GM18499 (cell line): ENCODE data around the gene AQP2.

Experiments
- ATAC-seq: cut with Tn5 transposase; IDR thresholded peaks from one replicate; pipeline ENCODE4 v1.9.1; 2021; ENCODE audit warnings: moderate number of reproducible peaks; ENCODE audit not compliant: insufficient read depth, unreplicated experiment

Gene AQP2

GRCh38 chr12:49967777-49968250 lies 17.3 kb downstream of the AQP2 start:
- no peak for ATAC-seq

DNA sequence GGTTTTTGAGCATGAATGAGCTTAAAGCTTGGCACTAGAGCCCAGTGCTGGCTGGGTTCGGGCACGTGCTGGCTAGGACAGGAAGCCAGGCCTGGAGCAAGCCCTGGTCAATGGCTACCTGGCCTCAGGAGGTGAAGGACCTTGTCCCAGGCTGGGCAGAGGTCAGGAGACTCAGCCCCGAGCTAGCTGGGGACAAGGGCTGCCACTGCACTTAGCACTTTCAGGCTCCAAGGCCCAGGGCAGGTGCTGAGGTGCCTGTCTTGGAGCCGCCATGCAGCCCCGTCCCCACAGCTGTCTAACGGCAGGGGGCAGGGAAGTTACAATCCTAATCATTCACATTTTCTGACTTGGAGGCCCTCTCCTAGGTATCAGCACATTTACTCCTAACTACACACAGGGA lies 17.9 kb downstream of the AQP2 start:
- ATAC-seq, result no peak

DNA sequence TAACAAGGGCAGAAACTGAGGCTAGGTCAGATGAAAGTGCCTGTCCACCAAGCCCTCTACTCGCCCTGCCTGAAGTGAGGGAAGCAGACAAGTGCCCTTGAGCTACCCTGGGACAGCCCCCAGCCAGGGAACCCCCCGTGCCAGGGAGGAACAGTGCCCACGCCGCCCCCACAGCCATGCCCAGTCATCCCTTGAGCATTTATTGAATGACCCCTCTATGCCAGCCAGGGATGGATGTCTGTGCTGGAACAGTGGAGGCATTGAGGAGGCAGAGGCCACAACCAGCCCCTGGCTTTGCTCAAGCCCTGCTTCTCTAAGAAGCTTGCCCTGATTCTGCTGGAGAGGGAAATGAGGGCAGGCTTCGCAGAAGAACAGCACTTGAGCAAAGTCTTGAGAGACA lies 18.5 kb downstream of the AQP2 start:
- ATAC-seq, result no peak

DNA sequence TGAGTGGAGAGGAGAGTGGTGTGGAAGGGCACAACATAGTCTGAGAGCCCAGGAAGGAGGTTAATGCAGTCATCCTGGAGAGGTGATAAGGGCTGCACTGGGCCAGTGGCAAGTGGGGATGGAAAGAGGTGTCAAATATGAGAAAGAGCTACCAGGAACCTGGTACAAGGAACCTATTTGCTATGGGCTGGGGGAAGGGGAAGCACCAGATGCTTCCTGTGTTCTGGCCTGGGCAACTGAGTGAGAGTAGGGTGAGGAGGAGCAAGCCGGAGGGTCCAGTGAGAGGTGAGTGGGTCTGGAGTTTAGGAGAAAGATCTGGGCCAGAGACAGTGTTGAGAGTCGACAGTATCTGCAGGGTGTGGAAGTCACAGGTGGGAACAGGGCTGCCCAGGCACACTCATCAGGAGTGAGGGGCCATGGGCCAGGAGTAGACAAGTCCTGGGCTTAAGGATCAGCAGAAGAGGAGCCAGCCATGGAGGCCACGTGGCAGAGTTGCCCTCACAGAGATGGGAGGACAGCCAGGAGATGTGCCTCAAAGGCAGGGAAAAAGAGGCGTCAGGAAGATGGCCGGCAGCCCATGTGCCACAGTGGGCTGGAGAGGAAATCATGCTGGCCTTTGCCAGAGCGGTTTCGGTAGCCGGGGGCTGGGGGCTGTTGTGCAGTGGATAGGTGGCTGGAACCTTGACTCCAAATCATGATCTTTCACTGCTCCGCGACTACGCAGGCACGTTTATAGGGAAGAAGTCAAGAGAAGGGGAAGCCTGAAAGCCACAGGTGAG lies 19.3 kb downstream of the AQP2 start:
- ATAC-seq, result no peak

DNA sequence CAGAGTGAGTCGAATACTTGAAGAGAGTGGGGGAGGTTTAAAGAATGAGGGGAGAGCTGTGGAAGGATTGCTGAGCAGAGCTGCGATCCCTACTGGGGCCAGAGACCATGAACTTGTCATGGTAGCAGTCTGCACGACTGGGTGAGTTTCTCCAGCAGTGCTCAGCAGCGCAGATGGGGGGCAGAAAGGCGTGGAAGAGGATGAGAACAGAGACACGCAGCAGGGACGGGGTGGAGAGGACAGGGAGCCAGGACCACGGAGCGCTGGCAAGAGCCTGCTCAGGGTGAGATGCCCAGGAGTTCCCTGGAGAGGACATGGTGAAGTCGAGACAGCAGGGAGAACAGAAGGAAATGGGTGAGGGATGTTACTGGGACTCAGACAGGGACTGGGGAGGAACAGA lies 20.1 kb downstream of the AQP2 start:
- ATAC-seq, result no peak

GRCh38 chr12:49971141-49971540 lies 20.6 kb downstream of the AQP2 start:
- ATAC-seq, result no peak

- no peak for ATAC-seq
Observed at GRCh38 chr12:49972129-49972528, 21.6 kb downstream of the AQP2 start.

DNA sequence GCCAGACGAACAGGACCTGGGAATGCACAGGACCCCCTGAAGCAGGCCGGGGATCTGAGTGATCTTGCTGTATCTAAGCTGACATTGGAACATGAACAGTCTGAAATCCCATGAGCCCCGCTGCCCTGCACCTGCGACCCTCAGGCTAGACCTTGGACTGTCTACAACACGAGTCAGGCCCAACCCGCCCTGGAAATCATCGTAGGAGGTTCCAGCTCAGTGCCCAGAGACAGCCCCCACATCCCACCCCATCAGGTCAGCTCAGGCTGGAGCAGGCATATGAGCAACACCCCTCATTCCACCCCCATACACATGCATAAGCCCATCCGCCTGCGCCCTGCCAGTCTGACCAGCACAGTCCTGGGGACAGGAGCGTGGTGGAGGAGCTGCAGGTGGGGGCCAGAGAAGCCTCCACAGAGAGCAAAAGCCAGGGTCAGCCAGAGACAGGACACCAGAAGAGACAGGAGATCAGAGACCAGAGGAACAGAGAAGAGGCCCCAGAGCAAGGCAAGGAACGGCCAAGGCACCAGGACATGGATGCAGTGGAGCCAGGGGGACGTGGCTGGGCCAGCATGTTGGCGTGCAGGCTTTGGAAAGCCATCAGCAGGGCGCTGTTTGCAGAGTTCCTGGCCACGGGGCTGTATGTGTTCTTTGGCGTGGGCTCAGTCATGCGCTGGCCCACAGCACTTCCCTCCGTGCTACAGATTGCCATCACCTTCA lies 22.3 kb downstream of the AQP2 start, which contains the start of gene AQP6:
Gene AQP6, plus strand, starts transcription at position 307 of the 720 bp plus-strand sequence. Its CDS starts 227 bp downstream, at position 534.
- no peak for ATAC-seq

- no peak for ATAC-seq
Observed at GRCh38 chr12:49973361-49973830, 22.9 kb downstream of the AQP2 start.

DNA sequence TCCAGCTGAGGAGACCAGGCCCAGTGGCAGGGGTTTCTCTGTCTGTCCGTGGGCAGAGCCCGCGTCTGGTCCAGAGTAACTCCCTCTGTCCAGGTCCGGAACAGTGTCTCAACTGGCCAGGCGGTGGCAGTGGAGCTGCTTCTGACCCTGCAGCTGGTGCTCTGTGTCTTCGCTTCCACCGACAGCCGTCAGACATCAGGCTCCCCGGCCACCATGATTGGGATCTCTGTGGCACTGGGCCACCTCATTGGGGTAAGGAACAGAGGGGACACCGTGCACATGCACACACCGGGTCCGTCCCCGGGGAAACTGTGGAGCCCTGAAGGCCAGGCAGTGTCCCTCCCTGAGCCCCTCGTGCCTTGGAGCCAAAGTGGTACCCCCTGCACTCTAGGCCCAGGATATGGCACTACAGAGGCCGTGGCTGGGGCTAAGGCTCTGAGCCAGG lies 23.7 kb downstream of the AQP2 start:
- no peak for ATAC-seq

- no peak for ATAC-seq
Observed at GRCh38 chr12:49974677-49975317, 24.3 kb downstream of the AQP2 start.

DNA sequence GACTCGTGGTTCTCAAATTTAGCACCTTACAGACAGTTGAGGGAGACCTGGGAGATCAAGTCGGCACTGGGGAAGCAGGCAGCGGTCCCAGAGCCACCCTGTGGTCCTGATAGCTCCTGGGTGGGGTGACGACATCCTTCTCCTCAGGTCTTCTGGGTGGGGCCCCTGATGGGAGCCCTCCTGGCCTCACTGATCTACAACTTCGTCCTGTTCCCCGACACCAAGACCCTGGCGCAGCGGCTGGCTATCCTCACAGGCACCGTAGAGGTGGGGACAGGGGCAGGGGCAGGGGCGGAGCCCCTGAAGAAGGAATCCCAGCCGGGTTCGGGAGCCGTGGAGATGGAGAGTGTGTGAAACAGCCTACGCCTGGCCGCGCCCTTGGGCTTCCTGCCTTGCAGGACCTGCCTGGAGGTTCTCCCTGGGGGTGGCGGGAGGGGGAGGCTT lies 24.8 kb downstream of the AQP2 start:
- no peak for ATAC-seq

DNA sequence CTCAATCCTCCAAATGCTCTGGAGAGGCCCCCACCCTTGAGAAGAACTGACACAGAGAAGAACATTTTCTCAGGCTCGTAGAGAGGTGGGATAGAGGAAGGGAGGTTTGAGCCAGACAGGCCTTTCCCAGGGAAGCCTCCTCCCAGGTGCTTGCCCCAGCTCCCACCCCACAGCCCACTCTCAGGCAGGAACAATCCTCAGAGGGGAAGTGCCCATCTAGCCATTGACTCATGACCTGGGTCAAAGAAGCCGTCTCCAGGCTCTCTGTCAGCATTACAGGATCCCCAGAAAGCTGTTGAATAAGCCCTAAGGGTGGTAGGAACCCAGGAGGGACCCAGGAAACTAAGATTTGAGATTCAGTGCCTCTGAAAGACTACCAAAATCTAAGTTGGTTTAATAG lies 26.0 kb downstream of the AQP2 start:
- no peak for ATAC-seq

DNA sequence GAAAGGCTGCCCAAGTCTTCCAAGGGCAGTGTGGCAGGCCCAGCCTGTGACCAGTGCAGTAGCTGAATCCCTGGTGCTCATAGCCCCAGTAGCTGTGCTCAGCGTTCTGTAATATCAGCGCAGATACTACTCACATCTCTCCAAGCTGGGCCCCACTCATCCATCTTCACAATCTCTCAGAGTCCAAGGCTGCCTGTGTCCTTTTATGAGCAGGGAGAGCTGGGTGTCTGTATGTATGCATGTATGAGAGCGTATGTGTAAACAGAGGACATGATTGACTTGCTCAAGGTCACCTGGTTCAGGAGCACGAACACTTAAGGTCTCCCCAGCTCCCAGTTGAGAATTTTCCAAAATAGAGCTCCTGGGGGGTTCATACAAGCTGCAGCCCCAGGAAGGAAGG lies 27.6 kb downstream of the AQP2 start:
- no peak for ATAC-seq

- ATAC-seq, result no peak
Observed at GRCh38 chr12:49979016-49979586, 28.6 kb downstream of the AQP2 start.

- ATAC-seq, result no peak
Observed at GRCh38 chr12:49979791-49980190, 29.3 kb downstream of the AQP2 start.

- ATAC-seq, result no peak
Observed at GRCh38 chr12:49980501-49981349, 30.2 kb downstream of the AQP2 start.

- no peak for ATAC-seq
Observed at GRCh38 chr12:49982246-49983087, 31.9 kb downstream of the AQP2 start.

- ATAC-seq, result no peak
Observed at GRCh38 chr12:49983892-49984291, 33.4 kb downstream of the AQP2 start.
